Forelimb muscle (tissue), 1 donor: ENCODE measurements around the gene PSORS1C2. TPM values are rescaled to one million over a fixed set of nuclear protein-coding genes. Genes with fewer than 3 reads are reported as not detected.

Source experiments
- DNase-seq: peaks from one replicate; pipeline ENCODE4 v3.0.0-alpha.2; 2013; ENCODE audit warnings: low read depth
- polyA plus RNA-seq: library from polyadenylated mRNA; unstranded; fragments of 120-200 nt; gene quantifications from one replicate; pipeline ENCODE4 v1.2.1, GENCODE V29; 2013; ENCODE audit not compliant: insufficient read length

PSORS1C2 gene
- polyA plus RNA-seq, 1 donor, result not detected

GRCh38 chr6:31140643-31141042 lies 1.8 kb upstream of the PSORS1C2 start:
- DNase-seq, result no peak

- no peak for DNase-seq
These were observed 733 bp upstream of the PSORS1C2 start for GRCh38 chr6:31139599-31139998.

GRCh38 chr6:31135710-31136109 lies 3.2 kb downstream of the PSORS1C2 start:
- no peak for DNase-seq

GRCh38 chr6:31132806-31133205 lies 6.1 kb downstream of the PSORS1C2 start:
- DNase-seq, result no peak

GRCh38 chr6:31131595-31131994 lies 7.3 kb downstream of the PSORS1C2 start:
- DNase-seq, result no peak

- DNase-seq, result no peak
These were observed 8.1 kb downstream of the PSORS1C2 start for GRCh38 chr6:31130751-31131150.

GRCh38 chr6:31129130-31129529 lies 9.7 kb downstream of the PSORS1C2 start:
- DNase-seq, result no peak

- no peak for DNase-seq
These were observed 10.7 kb downstream of the PSORS1C2 start for GRCh38 chr6:31128093-31128676.

- no peak for DNase-seq
These were observed 12.3 kb downstream of the PSORS1C2 start for GRCh38 chr6:31126396-31127175.

- DNase-seq, result no peak
These were observed 13.1 kb downstream of the PSORS1C2 start for GRCh38 chr6:31125586-31126363.

GRCh38 chr6:31125162-31125561 lies 13.7 kb downstream of the PSORS1C2 start:
- DNase-seq, result no peak

GRCh38 chr6:31122791-31123706 lies 15.8 kb downstream of the PSORS1C2 start:
- no peak for DNase-seq

- no peak for DNase-seq
These were observed 17.6 kb downstream of the PSORS1C2 start for GRCh38 chr6:31121131-31121790.

- no peak for DNase-seq
These were observed 18.5 kb downstream of the PSORS1C2 start, which contains the start of gene CDSN for GRCh38 chr6:31120151-31120915. CDSN (minus strand) TSS chr6:31120446; CDS start chr6:31120419, 27 bp downstream.

- DNase-seq, result no peak
These were observed 20.7 kb downstream of the PSORS1C2 start for GRCh38 chr6:31118178-31118577.

GRCh38 chr6:31116661-31117385 lies 22.0 kb downstream of the PSORS1C2 start:
- no peak for DNase-seq

- DNase-seq, result no peak
These were observed 22.8 kb downstream of the PSORS1C2 start for GRCh38 chr6:31115941-31116560.

GRCh38 chr6:31114970-31115849 lies 23.7 kb downstream of the PSORS1C2 start:
- DNase-seq, result no peak
